GM23338 (cell line): Measurements from ENCODE around the gene PDE7B. TPM values are rescaled to one million over a fixed set of nuclear protein-coding genes. Genes with fewer than 3 reads are reported as not detected.

Source experiments
- ATAC-seq: fragments of 200-7000 bp; cut with Tn5 transposase; 3 replicates; pipeline ENCODE4 v1.9.1; 2020
- DNase-seq: peaks from one replicate; pipeline ENCODE4 v3.0.0-alpha.2; 2015; ENCODE audit warnings: low spot score
- H2AFZ ChIP-seq: fragments of 200-600 bp; sonication (generic); 2 replicates; pipeline ENCODE4 v1.8.0; 2016; ENCODE audit warnings: antibody characterized with exemption, mild to moderate bottlenecking, moderate library complexity
- H3F3A ChIP-seq: fragments of 200-600 bp; sonication (generic); replicated peaks from 2 replicates; pipeline ENCODE4 v1.8.0; 2017; ENCODE audit warnings: antibody characterized with exemption, mixed run types, low read depth
- H3K27ac ChIP-seq: fragments of 200-600 bp; sonication (generic); 2 replicates; pipeline ENCODE4 v1.6.1; 2016; ENCODE audit warnings: low read depth
- H3K27me3 ChIP-seq: fragments of 200-600 bp; sonication (generic); 2 replicates; pipeline ENCODE4 v1.8.0; 2016; ENCODE audit warnings: mild to moderate bottlenecking, mixed run types, moderate library complexity; ENCODE audit not compliant: insufficient read depth
- H3K36me3 ChIP-seq: fragments of 200-600 bp; sonication (generic); 2 replicates; pipeline ENCODE4 v1.8.0; 2016; ENCODE audit warnings: mild to moderate bottlenecking; ENCODE audit not compliant: insufficient read depth
- H3K4me1 ChIP-seq: fragments of 200-600 bp; sonication (generic); 2 replicates; pipeline ENCODE4 v1.8.0; 2016; ENCODE audit warnings: mild to moderate bottlenecking, moderate library complexity; ENCODE audit not compliant: insufficient read depth
- H3K4me2 ChIP-seq: fragments of 200-600 bp; sonication (generic); 2 replicates; pipeline ENCODE4 v1.7.1; 2017; ENCODE audit warnings: mixed run types
- H3K4me3 ChIP-seq: fragments of 200-600 bp; sonication (generic); 2 replicates; pipeline ENCODE4 v1.6.1; 2016; ENCODE audit warnings: mixed run types
- H3K79me2 ChIP-seq: fragments of 200-600 bp; sonication (generic); replicated peaks from 2 replicates; pipeline ENCODE4 v1.8.0; 2017; ENCODE audit warnings: mild to moderate bottlenecking; ENCODE audit not compliant: insufficient read depth
- H3K9me2 ChIP-seq: fragments of 200-600 bp; sonication (generic); 2 replicates; pipeline ENCODE4 v1.8.0; 2017; ENCODE audit not compliant: insufficient read depth
- H4K20me1 ChIP-seq: fragments of 200-600 bp; sonication (generic); replicated peaks from 2 replicates; pipeline ENCODE4 v1.8.0; 2017; ENCODE audit warnings: mild to moderate bottlenecking; ENCODE audit not compliant: insufficient read depth
- H3K27ac Mint-ChIP-seq: 2 replicates; pipeline ENCODE4 v1.8.0; 2020; ENCODE audit warnings: inconsistent platforms, mild to moderate bottlenecking, moderate library complexity, mixed read lengths
- H3K27me3 Mint-ChIP-seq: 3 replicates; pipeline ENCODE4 v1.8.0; 2022; ENCODE audit warnings: low read depth, mild to moderate bottlenecking, moderate library complexity, mixed read lengths, inconsistent platforms; ENCODE audit not compliant: insufficient read depth, poor library complexity
- H3K36me3 Mint-ChIP-seq: 3 replicates; pipeline ENCODE4 v1.8.0; 2021; ENCODE audit warnings: low read depth, mild to moderate bottlenecking, inconsistent platforms, moderate library complexity, mixed read lengths
- H3K4me1 Mint-ChIP-seq: 3 replicates; pipeline ENCODE4 v1.8.0; 2020; ENCODE audit warnings: mild to moderate bottlenecking, inconsistent platforms, mixed read lengths
- H3K4me3 Mint-ChIP-seq: 3 replicates; pipeline ENCODE4 v1.8.0; 2021; ENCODE audit warnings: moderate library complexity, mild to moderate bottlenecking, inconsistent platforms, mixed read lengths
- H3K9me3 Mint-ChIP-seq: 3 replicates; pipeline ENCODE4 v1.8.0; 2020; ENCODE audit warnings: moderate library complexity, mild to moderate bottlenecking, inconsistent platforms, mixed read lengths
- CREB1 ChIP-seq: fragments of 250-450 bp; sonication (Bioruptor Pico); IDR thresholded peaks from 2 replicates; pipeline ENCODE4 v1.5.0; 2020; ENCODE audit warnings: low read depth, mild to moderate bottlenecking, moderate library complexity
- CTCF ChIP-seq, 2 experiments: fragments of 200-600 bp in 1 of 2; sonication (generic) in 1 of 2; conservative IDR thresholded peaks; 2 replicates each; pipeline versions ENCODE4 v1.5.1 to v1.6.1; 2016 to 2017; ENCODE audit warnings: antibody characterized with exemption in 2 of 2, low read depth in 2 of 2, mild to moderate bottlenecking in 2 of 2, moderate library complexity in 1 of 2
- ETS1 ChIP-seq: IDR thresholded peaks from 2 replicates; pipeline ENCODE4 v1.6.1; 2016; ENCODE audit warnings: antibody characterized with exemption
- EZH2 ChIP-seq: fragments of 200-600 bp; sonication (generic); IDR thresholded peaks from one replicate; pipeline ENCODE4 v1.8.0; 2017; ENCODE audit warnings: antibody characterized with exemption, mild to moderate bottlenecking, low read depth; ENCODE audit not compliant: unreplicated experiment
- EZH2phosphoT487 ChIP-seq: fragments of 200-600 bp; sonication (generic); IDR thresholded peaks from one replicate; pipeline ENCODE4 v1.8.1; 2018; ENCODE audit warnings: antibody characterized with exemption; ENCODE audit not compliant: unreplicated experiment
- JUNB ChIP-seq: IDR thresholded peaks from one replicate; pipeline ENCODE4 v1.6.1; 2016; ENCODE audit warnings: antibody characterized with exemption; ENCODE audit not compliant: unreplicated experiment
- NANOG ChIP-seq: IDR thresholded peaks from 2 replicates; pipeline ENCODE4 v1.6.1; 2016; ENCODE audit warnings: antibody characterized with exemption, borderline replicate concordance
- POLR2AphosphoS5 ChIP-seq: IDR thresholded peaks from 2 replicates; pipeline ENCODE4 v1.6.1; 2016; ENCODE audit warnings: antibody characterized with exemption, low read depth
- REST ChIP-seq: IDR thresholded peaks from one replicate; pipeline ENCODE4 v1.6.1; 2018; ENCODE audit warnings: antibody characterized with exemption; ENCODE audit not compliant: unreplicated experiment
- ZNF114 ChIP-seq: fragments of 250-450 bp; sonication (Bioruptor Pico); IDR thresholded peaks from 2 replicates; pipeline ENCODE4 v1.5.0; 2020; ENCODE audit warnings: mild to moderate bottlenecking, moderate library complexity
- ZNF331 ChIP-seq: fragments of 250-450 bp; sonication (Bioruptor Pico); IDR thresholded peaks from 2 replicates; pipeline ENCODE4 v1.5.0; 2020; ENCODE audit warnings: low read depth, mild to moderate bottlenecking, moderate library complexity
- polyA plus RNA-seq: library from polyadenylated mRNA; unstranded; fragments of >200 nt; fragmentation: Nextera tagmentation; extraction: Ambion mirVana; gene quantifications from 2 replicates; pipeline ENCODE4 v1.2.1, GENCODE V29; 2016
- total RNA-seq: library from RNA; depleted of rRNA; stranded (reverse); fragments of >200 nt; shearing (Covaris generic); gene quantifications from 2 replicates; pipeline ENCODE4 v1.2.3, GENCODE V29; 2014

Gene PDE7B
- total and polyA plus RNA-seq, 2 experiments from 2014 or later = 0.07 TPM; not detected in 1

GRCh38 chr6:136061701-136062100 lies 210.2 kb downstream of the PDE7B start:
- Mint-ChIP-seq H3K27me3 (no peaks in the 10 kb centered on the region), H3K4me1 (peaks cover 3% of the 10 kb centered on the region; the same call in 1 of the 3 replicates), H3K36me3 (no peaks in the 10 kb centered on the region), H3K27ac (no peak overlapping the region), H3K4me3 (no peak overlapping the region), H3K9me3 (no peaks in the 10 kb centered on the region)
- no peak overlapping the region for H3K4me2 ChIP-seq
- H3K27me3 ChIP-seq = no peaks in the 10 kb centered on the region
- no peak for TF ChIP-seq JUNB
- no peak for TF ChIP-seq CREB1
- TF ChIP-seq NANOG = no peak
- TF ChIP-seq POLR2AphosphoS5 = no peak
- no peak for TF ChIP-seq EZH2
- no peak for TF ChIP-seq EZH2phosphoT487
- TF ChIP-seq REST = no peak
- TF ChIP-seq ZNF114 (CRISPR knock-in tag) = no peak
- no peak overlapping the region for H3K27ac ChIP-seq
- H3K4me1 ChIP-seq = no peaks in the 10 kb centered on the region
- no peaks in the 10 kb centered on the region for H3K36me3 ChIP-seq
- H2AFZ ChIP-seq = no peak overlapping the region
- no peaks in the 10 kb centered on the region for H3F3A ChIP-seq
- H3K4me3 ChIP-seq = no peak overlapping the region
- no peak for ATAC-seq
- no peaks in the 10 kb centered on the region for H3K9me2 ChIP-seq
- DNase-seq = no peak
- H3K79me2 ChIP-seq = no peaks in the 10 kb centered on the region
- no peaks in the 10 kb centered on the region for H4K20me1 ChIP-seq

- Mint-ChIP-seq H3K36me3 (no peaks in the 10 kb centered on the region), H3K4me3 (no peak overlapping the region), H3K27me3 (peaks cover 4% of the 10 kb centered on the region), H3K9me3 (no peaks in the 10 kb centered on the region), H3K4me1 (peaks cover 14% of the 10 kb centered on the region), H3K27ac (no peak overlapping the region)
- Histone ChIP-seq H3K27ac (no peak overlapping the region), H3K27me3 (no peaks in the 10 kb centered on the region), H3K4me3 (no peak overlapping the region), H3K79me2 (no peaks in the 10 kb centered on the region), H3K4me2 (no peak overlapping the region), H3K4me1 (no peaks in the 10 kb centered on the region; the same call in 1 of the 2 replicates), H2AFZ (no peak overlapping the region), H3K36me3 (no peaks in the 10 kb centered on the region), H4K20me1 (no peaks in the 10 kb centered on the region), H3F3A (no peaks in the 10 kb centered on the region), H3K9me2 (no peaks in the 10 kb centered on the region)
- ATAC-seq (no peak), DNase-seq (no peak)
- no peak for TF ChIP-seq JUNB
- TF ChIP-seq CTCF (conservative IDR thresholded peaks at IDR 0.05; ENCODE audit: low read depth in 2 of 2) = no peak
- TF ChIP-seq ETS1 = no peak
- no peak for TF ChIP-seq ZNF331 (CRISPR knock-in tag)
Measured at GRCh38 chr6:136063096-136063495, 211.6 kb downstream of the PDE7B start.
